T47D (cell line): ENCODE data around the gene STUB1.

Experiments
- DNase-seq, 2 experiments: peaks; one replicate each; pipeline versions ENCODE4 v3.0.0 to v3.0.0-alpha.2; 2011 to 2012; ENCODE audit warnings: low read depth in 1 of 2, low spot score in 1 of 2
- JUND ChIP-seq: IDR thresholded peaks from 2 replicates; pipeline ENCODE4 v1.6.1; 2012; ENCODE audit warnings: low read depth
- in situ Hi-C: cut with HindIII; loops from 2 replicates; pipeline ENCODE4 v1.10.0; 2016; ENCODE audit warnings: low sequenced_read_pairs, low pct_unique_long_range_greater_than_20kb

Gene STUB1

DNA sequence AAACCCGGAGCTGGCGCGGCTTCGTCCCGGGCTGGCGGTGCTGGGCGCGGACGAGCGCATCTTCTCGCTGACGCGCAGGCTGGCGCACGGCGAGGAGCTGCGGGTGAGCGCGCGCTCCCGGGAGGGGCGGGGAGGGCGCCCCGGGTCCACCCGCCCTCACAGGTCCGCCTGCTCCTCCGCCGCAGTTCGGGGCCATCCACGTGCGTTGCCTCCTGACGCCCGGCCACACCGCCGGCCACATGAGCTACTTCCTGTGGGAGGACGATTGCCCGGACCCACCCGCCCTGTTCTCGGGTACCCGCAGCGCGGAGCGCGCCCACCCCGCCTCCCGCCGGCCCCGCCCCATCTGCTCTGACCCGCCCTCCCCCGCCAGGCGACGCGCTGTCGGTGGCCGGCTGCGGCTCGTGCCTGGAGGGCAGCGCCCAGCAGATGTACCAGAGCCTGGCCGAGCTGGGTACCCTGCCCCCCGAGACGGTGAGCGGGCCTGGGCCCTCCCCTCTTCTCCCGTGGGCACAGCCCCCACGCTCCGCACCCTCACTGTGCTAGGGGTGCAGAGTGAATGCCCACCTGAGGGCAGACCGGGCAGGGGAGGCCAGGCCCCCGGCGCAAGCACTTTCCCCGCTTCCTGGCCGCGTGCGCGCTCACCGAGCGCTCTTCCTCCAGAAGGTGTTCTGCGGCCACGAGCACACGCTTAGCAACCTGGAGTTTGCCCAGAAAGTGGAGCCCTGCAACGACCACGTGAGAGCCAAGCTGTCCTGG lies 48.1 kb downstream of the STUB1 start:
- in situ Hi-C loops: no loop called here
- no peak for TF ChIP-seq JUND
- peak; percentile 71 to 93 for DNase-seq

DNA sequence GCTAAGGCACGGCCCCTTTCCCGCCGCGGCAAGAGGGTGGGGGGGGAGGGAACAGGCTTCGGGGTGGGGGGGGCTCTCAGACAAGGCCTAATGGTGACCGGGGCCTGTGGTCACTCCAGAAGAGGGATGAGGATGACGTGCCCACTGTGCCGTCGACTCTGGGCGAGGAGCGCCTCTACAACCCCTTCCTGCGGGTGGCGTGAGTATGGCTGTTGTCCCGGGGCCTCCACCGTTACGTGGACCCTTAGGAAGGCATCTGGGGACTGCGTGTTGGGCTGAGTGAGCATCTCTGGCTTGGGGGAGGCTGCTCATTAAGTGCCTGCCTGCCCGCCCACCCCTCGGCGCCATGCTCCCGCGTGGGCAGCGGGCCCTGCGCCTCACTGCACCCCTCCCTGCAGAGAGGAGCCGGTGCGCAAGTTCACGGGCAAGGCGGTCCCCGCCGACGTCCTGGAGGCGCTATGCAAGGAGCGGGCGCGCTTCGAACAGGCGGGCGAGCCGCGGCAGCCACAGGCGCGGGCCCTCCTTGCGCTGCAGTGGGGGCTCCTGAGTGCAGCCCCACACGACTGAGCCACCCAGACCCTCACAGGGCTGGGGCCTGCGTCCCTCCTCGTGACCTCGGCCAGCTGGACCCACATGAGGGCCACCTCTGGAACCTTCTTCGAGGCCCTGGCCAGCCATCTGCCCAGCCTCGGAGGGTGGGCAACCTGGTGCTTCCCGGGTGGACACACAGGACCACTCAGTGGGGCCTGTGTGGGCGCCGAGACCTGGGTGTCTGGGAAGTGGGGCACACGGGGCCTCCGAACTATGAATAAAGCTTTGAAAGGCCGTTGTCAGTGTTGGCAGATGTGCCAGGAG lies 48.9 kb downstream of the STUB1 start:
- in situ Hi-C loops: no loop called here
- TF ChIP-seq JUND: no peak
- no peak for DNase-seq

DNA sequence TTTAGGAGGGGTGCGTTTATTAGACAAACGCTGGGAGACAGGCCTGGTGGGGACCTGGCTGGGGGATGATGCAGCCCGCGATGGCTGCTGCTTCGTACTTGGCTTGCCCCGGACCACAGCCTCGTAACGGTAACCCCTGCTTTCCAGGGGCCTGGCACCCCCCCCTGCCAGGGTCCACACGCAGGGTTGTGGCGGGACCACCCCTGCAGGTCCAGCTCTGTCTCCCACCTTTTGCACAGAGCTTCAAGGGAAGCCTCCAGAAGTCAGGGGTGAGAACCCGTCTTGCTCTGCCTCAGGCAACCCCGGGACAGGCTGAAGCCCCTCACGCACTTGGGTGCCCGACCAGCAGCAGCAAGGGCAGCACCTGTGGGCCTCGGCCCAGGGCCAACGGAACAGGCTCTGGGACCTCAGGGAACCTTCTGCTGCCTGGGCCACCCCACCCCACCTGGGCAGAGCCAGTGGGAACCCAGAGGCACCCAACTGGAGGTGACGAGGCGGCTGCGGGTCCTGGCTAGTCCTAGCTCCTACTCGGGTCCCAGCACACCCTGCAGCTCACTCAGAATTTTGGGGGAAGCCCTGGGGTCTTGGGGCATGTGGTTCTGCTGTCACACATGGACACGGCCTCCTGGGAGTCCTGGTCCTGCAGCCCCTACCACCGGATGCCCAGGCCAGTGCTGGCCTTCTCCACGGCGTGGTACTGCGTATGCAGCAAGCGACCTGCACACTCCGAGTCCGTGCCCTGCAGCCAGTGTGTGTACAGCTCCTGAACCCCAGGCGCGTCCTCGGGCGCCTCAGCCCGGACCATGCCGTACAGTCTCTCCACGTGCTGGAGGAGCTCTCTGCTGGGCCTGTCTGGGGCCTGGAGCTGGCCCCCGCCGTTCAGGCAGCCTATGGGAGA lies 49.8 kb downstream of the STUB1 start:
- TF ChIP-seq JUND: no peak
- DNase-seq: no peak
- in situ Hi-C loops: no loop called here

- in situ Hi-C loops: no loop called here
- no peak for DNase-seq
- no peak for TF ChIP-seq JUND
These were observed 50.7 kb downstream of the STUB1 start for GRCh38 chr16:730666-731509.

DNA sequence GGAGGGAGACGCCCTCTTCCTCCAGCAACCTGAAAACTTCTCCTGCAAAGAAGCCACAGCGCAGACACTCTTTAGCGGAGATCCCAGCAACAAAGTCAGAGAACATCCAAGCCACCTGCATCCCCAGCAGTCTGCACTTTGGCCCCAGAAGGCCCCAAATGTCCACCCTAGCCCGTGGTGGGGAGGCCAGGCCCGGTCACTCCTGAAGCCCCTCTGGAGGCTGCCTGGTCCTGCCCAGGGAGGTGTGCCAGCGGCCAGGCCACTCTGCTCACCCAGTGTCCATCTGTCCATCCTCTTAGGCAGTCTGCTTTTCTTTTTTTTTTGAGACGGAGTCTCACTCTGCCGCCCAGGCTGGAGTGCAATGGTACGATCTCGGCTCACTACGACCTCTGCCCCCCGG lies 52.1 kb downstream of the STUB1 start:
- in situ Hi-C loops: no loop called here
- no peak for DNase-seq
- TF ChIP-seq JUND: no peak
